ENCODE measurements around the gene LCN1.
"Not testable (repeated sequence)": the region's sequence is repeated elsewhere in the genome, so short reads cannot be mapped to it uniquely, and the experiment has no call there.

Gene LCN1

DNA sequence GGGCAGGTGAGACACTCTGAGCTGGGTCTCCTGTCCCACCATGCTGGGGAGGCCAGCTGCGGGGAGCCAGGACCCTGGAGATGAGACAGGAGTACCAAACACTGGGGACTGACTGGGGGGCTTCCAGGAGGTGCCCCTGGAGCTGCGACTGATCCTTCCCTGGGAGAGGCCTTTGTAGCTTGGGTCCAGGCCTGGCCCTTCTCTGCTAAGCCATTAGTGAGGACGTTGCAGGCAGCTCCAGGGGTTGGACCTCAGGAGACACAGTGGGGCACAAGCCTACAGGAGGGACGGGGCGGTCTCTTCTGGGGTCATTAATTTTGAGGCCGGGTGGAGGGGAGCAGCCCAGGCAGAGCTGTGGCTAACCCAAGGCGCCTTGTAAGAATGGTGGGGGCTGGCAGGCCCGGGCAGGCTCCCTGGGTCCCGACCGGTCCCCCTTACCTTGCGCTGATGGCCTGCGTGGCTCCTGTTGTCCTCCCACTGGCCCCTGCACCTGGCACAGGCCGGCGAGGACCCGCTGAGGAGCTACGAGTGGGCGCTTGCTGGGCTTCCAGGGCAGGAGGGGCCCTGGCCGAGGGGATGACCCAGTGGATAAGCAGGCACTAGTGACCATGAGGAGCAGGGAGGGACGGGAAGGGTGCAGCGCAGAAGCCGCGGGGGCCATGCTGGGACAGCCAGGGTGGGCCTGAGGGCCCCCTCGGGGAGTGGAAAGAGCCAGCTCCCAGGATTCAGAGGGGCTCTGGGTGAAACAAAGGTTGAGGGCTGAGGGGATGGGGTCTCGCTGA lies 15.6 kb upstream of the LCN1 start:
- DNase-seq: no peak

DNA sequence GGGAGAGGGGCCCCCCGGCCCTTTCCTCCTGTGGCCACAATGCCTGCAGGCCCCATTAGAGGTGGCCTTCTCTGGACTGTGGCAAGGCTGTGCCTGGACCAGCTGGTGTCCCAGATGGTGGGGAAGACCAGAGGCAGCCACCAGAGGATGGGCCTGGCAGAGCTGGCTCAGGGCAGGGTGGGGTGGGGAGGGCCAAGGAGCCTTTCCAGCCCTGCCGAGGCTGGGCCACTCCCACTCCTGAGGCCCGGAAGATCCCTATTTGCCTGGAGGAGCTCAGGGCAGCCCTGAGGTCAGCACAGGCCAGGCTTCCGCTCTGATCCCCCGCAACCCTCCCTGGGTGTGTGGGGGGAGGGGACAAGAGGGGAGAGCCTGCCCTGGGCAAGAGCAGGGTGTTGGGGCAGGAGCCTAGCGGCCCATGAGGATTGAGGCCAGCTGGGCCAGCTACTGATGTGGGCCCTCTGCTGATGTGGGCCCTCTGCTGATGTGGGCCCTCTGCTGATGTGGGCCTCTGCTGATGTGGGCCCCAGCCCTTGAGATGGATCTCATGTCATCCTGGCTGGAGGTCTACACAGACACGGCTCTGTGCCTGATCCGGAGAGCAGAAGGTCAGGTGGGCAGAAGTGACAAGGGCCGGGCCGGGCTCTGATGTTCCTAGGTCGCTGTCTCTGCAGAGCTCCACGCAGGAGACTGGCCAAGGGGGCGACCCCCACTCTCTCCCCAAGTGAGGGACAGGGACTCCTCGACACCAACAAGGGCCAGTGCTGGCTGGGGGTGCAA lies 14.7 kb upstream of the LCN1 start:
- no peak for DNase-seq

DNA sequence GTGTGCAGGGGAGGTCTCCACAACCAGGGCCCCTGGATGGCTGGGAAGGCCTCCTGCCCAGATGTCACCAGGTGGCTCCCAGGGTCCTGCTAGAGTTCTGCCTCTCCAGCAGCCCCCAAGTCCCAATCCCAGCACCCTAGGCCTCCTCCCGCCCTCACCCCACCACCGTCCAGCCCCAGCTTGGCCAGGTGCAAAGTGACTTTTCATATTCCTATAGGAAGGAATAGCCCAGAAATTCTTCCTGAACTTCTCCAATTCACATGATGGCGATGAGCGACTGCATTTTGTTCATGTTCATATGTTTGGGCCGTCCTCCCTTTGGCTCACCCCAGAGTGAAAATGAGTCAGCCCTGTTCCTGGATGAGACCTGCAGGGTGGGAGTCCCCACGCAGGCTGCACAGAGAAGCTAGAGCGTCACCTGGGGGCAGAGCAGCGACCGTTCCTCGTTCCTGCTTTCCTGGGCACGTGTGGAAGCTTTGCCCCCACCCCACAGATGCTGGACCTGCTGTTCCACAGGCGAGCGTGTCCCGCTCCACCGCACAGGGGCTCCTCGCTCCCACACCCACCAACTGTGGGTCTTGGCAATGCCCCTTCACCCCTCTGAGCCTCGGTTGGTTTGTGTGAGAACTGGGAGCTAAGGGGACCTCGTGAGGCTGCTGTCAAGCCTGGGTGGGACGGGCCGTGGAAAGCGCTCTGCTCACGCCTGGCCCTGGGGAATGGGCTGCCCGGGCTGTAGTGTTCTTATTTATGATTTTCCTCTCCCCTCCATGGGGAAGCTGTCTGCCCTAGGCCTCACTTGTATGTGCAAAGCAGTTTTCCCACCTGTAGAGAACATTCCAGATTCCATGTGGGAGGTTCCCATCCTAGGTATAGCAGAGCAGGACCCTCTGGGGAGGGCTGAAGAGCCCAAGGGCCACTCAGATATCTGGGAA lies 13.9 kb upstream of the LCN1 start:
- no peak for DNase-seq

DNA sequence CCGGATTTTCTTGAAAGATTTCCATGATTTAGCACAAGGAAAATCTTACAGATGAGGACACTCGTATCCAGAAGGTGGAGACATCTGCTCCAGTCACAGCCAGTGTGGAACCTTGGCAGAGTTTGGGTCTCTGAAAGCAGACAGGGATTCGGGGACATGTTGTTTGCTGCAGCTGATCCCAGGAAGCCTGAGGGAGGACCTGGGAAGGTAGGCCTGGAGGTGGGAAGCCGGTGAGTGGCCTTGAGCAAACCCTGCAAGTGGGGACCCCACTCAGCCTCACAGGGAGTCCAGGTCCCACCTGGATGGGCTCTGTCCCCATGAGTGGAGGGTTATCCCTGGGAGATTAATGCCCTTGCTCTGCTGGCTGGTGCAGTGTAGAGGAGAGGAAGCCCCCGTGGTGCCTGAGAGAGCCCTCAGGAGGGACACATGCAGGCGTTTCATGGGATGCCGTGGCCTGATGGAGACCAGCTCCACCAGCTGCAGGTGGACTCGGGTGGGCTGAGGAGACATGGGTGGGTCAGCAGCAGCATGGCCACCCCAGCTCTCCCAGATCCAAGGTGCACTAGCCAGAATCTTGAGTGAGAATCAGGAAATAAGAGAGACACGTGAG lies 12.9 kb upstream of the LCN1 start:
- no peak for DNase-seq

DNA sequence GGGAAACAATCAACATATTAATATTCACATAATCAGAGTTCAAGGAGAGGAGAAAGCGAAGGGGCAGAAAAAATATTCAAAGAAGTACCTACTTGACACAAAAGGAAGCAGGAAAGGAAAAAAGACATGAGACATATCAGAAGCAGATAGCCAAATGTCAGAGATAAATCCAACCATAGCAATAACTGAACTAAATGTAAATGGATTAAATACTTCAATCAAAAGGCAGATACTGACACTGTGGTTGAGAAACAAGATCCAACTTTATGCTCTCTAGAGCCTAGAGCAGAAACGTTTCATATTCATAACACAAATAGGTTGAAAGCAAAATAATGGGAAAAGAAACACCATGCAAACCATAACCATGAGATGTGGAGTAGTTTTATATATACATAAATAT lies 11.8 kb upstream of the LCN1 start:
- DNase-seq: no peak

DNA sequence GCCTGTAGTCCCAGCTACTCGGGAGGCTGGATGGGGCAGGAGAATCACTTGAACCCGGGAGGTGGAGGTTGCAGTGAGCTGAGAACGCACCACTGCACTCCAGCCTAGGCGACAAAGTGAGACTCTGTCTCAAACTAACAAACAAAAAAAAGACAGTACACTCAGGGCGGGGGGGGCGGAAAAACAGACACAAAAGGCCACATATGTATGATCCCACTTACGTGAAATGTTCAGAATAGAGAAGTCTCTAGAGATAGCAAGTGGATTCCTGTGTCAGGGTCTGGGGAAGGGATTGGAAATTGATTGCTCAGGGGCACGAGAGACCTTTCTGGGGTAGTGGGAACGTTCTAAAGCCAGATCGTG lies 9.0 kb upstream of the LCN1 start:
- no peak for DNase-seq

DNA sequence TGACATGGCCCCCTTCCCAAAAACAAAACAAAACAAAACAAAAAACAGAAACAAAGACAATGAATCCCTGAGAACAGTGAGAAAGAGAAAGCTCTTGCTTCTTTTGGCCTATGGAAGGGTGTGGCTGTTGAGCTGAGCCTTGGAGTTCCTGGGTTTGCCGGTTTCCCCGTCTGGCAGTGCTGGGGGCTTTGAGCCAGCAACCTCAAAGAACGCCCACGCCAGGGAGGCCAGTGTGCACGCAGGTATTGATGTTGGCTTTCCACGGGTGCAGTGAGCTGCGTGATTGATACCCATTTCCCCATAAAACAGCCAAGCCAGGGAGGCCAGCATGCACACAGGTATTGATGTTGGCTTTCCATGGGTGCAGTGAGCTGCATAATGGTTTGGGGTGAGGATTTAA lies 8.3 kb upstream of the LCN1 start:
- no peak for DNase-seq

DNA sequence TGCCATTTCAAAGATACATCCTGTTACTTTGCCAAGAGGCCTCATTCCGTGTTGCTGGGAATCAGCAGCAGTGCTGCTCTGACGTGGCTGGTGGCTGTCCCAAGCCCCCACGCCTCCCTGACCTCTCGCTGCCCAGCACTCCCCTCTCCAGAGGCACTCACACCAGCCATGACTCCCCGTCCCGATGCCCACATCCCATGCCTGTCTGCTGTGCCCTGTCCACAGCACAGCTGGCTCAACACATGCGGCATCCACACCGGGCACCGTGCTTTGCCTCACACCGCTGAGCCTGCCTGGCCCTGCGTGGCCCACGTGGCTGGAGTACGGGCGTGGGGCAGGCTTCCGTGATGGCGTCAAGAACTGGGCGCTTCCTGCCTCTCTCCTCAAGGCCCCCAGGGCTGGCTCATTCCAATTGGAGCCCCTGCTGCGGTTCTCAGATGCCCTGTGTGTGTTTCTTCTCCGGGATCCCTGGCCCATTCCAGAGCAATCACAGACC lies 7.8 kb upstream of the LCN1 start:
- no peak for DNase-seq

DNA sequence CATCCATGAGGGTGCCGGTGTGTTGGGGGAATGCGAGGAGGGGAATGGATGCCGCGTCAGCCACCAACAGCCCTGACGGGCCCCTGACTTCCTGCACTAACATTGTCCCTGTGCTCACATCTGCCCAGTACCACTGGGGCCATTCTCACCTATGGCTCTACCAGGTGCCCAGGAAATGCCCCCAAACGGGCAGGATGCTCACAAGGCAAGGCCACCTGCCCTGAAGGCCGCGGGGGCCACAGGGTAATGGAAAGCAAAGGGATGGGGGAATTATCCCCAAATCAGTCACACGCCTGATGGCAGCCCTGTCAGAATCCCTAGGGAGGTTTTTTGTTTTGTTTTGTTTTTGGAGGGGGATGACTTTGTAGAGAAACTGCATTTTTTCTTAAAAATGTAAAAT lies 7.3 kb upstream of the LCN1 start:
- DNase-seq: not testable (repeated sequence)

DNA sequence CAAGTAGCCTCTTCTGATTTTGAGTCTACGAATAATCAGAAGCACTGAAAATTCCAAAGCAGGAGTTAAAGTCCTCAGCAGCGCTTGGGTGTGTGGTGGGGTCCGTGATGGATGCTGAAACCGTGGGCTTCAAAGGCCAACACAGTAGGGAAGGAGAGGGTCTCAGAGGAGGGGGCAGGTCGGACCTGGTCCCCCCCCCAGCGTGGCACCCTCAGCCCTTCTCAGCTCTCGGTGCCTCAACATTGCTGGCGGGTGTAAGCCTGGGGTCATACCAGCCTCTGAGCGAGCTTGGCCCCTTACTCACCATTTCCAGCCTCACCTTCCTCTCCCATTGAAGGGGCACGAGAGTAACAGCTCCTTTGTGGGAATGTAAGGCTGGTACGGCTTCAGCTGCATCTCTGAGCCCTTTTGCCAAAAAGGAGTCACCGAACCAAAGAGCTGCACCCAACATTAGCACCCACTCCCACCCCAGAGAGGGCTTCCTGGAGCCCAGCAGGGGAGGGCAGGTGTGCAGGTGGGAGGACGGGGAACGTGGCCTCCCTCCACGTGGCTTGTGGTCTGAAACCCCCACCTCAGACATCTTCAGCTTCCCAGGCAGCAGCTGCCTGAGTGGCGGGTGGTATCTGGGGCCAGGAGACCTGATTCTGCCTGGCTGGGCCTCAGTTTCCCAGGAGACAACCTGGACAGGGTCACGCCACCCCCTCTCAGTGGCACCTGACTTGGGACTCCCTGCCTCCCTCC lies 6.7 kb upstream of the LCN1 start:
- no peak for DNase-seq

DNA sequence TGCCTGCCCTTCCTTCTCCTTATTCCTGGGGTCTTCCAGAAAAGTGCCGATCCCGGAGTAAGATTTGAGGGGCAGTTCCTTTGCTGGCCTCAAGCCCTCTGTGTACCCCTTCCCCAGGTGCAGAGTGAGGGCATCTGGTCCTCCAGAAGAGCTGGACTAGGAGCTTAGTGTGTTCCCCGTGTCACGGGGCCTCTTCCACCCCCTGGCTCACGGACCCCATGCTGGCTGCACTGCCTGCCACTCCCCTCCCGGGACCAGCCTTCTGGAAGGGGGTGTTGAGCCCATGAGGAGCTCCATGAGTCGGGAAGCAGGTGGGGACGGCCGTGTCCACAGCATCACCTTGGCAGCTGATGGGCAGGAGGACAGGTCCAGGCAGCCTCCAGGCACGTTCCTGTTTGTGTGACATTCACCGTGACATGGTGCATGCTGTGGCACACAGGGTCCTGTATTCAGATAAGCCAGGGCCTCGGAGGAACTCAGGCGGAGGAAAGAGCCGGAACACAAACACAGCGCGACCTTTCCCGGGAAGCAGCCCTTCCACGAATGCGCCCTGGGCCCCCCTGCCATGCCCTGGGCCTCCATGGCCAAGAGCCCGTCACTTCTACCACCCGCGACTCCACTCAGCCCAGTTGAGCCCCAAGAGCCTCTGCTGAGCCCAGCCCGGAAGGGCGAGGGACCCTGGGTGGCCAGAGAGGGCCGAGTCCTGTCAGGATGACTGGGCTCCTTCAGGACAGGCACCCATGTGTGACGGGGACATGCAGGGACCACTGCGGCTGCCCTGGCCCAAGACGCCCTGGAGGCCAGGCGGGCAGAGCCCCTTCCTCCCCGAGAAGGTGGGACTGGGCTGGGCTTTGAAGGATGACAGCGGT lies 5.9 kb upstream of the LCN1 start:
- no peak for DNase-seq

DNA sequence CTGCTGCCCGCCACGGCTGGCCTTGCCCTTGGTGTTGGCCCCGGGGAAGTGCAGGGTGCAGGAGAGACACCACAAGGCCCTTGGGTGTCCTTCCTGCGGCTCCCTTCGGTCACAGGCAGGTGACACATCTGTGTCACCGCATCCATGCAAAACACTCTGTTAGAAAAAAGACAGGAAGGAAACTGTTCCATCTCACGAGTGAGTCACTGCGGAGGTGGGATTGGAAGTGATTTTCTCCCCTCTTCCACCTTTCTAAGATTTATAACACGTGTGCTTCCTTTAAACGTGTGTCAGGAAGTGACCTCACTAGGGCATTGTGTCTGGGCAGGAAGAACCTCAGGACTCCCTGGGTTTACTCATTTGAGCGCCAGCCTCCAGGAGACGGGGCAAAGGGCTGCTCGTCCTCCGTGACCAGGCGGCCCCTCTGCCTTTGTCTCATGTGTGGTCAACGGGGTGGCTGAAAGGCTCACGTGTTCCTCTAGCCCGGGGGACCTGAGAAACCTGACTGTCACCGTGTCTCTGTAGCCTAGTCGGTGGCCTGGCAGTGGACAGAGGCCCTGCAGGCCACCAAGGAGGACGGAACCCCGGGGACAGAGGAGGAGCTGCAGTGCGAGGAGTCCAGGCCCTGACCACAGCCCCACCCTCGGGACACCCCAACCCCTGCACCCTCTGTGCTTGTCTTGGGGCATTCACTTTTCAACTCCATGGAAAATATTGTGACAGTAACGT lies 4.9 kb upstream of the LCN1 start:
- DNase-seq: no peak

DNA sequence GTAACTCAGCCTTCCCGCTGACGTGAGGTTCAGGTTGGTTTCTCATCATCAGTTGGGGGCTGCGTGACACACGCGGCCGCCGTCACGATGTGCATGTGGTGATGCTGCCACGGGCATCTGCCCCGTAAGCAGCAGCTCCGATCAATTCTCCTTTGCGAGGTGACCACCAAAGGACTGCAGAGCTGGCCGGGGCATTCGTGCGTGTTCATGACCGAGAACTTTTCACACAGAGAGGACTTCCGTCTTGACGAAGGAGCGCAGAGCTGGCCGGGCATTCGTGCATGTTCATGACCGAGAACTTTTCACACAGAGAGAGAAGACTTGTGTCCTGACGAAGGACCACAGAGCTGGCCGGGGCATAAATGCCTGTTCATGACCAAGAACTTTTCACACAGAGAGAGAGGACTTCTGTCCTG lies 3.8 kb upstream of the LCN1 start:
- DNase-seq: no peak

DNA sequence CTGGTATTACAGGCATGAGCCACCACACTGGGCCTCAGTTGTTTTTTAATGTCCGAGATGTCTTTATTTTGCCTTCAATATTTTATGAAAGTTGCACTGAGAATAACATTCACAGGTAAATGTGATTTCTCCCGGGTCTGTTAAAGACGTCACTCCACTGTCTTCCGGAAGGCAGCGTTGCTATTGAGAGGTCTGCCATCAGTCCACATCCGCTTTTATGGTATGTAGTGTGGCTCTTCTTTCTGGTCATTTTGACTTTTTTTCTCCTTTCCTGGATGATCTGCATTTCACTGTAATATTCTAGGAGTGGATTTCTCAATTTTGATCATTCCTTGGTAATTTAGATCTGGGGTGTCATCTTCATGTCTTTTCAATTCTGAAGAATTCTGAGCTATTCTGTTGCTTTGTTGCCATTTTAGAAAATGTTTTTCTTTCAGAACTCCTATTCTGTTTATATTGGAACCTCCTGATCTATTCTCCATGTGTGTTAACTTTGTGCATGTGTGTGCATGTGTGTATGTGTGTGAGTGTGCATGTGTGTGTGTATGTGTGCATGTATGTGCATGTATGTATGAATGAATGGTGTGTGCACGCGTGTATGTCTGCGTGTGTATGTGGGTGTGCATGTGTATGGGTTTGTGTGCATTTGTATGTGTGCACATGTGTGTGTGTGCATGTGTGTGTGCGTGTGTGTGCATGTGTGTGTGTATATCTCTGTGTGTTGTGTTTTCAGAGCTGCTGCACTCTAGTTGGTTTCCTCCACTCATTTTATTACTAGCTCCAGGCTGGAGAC lies 1.9 kb upstream of the LCN1 start:
- no peak for DNase-seq

DNA sequence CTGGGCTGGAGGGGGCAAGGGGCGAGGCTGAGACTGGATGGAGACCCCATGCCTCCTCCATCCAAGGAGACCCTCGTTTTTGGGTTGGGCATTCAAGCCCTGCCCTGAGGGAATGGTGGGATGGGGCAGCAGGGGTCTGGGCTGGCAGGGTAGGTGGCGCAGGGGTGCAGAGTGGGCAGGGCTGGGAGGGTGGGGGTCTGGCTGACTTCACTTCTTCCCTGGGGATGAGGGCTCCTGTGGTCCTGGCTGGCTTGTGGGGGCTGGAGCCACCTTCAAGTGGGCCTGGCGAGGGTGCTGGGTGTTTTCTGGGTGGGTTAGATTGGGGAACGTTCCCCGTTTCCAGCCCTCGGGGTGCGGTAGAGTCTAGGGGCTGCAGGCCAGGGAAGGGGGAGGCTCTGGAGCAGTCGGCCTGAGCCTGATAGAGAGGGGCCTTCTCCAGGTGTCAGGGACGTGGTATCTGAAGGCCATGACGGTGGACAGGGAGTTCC lies 412 bp downstream of the LCN1 start:
- no peak for DNase-seq

DNA sequence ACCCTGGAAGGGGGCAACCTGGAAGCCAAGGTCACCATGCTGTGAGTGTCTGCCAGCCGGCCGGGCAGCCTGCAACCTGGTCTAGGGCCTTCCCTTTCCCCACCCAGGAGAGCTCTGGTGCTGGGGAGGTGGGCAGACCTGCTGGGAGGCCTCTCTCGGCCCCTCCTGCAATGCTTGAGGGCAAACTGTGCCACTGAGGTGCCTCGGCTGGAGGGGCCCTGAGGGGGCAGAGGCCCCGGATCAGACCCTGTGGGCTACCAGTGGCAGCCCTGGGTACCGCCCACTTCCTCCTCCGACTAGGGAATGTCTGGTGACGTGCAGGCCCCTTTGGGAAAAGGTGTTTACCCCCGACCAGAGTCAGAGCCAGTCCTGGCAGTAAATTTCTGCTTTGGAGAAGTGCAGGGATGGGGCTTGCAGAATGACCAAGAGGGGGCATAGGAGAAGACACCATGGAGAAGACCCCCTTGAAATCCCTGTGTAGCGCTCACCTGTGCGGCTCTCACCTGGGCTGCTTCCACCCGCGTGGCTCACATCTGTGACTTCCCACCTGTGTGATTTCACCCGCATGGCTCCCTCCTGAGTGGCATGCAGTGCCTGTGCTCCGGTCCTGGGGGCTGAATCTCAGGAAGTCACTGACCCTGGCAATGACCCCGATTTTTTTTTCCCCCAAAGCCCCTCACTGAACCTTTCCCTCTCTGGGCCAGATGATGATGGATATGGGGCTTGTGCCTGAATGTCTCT lies 1.1 kb downstream of the LCN1 start:
- no peak for DNase-seq

DNA sequence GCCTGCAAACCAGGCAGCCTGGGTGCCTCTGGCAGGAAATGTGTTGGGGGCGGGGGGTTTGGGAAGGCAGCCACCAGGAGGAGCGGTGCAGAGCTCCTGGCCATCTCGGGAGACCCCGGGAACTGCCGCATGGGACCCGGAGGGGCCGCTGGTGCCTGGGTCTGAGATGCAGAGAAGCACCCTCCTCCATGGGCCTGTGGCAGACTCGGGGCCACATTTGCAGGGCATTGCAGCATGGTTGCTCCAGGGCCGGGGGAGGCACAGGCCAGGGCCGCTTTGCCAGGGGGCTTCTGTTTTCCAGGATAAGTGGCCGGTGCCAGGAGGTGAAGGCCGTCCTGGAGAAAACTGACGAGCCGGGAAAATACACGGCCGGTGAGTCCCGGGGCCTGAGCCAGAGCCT lies 1.7 kb downstream of the LCN1 start:
- no peak for DNase-seq

DNA sequence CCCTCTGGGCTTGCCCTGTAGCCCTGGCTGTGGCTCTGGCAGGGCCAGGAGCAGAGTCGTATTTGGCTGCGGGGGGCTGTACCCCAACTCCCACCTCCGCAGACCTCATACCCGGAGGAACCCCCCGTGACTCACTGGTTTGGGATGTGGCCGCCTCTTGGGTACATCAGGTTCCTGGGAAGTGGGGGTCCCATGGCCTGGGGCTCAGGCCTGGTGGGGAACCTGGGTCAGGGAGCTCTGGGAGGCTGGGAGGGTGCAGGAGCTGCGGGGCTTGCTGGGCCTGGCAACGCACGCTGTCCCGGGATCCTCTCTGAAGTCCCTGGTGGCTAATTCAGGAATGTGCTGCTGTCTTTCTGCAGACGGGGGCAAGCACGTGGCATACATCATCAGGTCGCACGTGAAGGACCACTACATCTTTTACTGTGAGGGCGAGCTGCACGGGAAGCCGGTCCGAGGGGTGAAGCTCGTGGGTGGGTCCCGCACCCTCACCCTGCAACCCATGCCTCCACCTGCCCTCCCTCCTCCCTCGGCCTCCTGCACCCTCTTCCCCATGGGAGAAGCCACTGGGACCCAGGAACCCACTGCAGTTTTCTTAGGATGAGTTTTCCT lies 2.4 kb downstream of the LCN1 start:
- no peak for DNase-seq
